Measurements from ENCODE around the gene APBA2.
"Not testable (repeated sequence)": the region's sequence is repeated elsewhere in the genome, so short reads cannot be mapped to it uniquely, and the experiment has no call there.

APBA2 gene

GRCh38 chr15:29142129-29142747 lies 256.5 kb downstream of the APBA2 start:
- DNase-seq, result no peak

GRCh38 chr15:29143293-29143692 lies 257.5 kb downstream of the APBA2 start:
- no peak for DNase-seq

GRCh38 chr15:29143909-29144635 lies 258.3 kb downstream of the APBA2 start:
- no peak for DNase-seq

- DNase-seq, result no peak
Observed at GRCh38 chr15:29149738-29150075, 263.9 kb downstream of the APBA2 start.

- DNase-seq, result no peak
Observed at GRCh38 chr15:29150515-29151483, 265.0 kb downstream of the APBA2 start.

- DNase-seq, result no peak
Observed at GRCh38 chr15:29151484-29151857, 265.7 kb downstream of the APBA2 start.

GRCh38 chr15:29156521-29156920 lies 270.7 kb downstream of the APBA2 start:
- no peak for DNase-seq

- DNase-seq, result no peak
Observed at GRCh38 chr15:29159771-29160455, 274.1 kb downstream of the APBA2 start.

GRCh38 chr15:29162411-29162810 lies 276.6 kb downstream of the APBA2 start:
- DNase-seq, result no peak

GRCh38 chr15:29167122-29167521 lies 281.3 kb downstream of the APBA2 start:
- DNase-seq, result not testable (repeated sequence)

Measured in KG1 (cell line).